HG02870 (cell line): ENCODE data around the gene CDT1.
"Not testable (repeated sequence)": the region's sequence is repeated elsewhere in the genome, so short reads cannot be mapped to it uniquely, and the experiment has no call there.

Source experiments
- ATAC-seq: cut with Tn5 transposase; IDR thresholded peaks from one replicate; pipeline ENCODE4 v1.9.1; 2021; ENCODE audit warnings: mild to moderate bottlenecking, moderate library complexity; ENCODE audit not compliant: unreplicated experiment

The CDT1 gene

DNA sequence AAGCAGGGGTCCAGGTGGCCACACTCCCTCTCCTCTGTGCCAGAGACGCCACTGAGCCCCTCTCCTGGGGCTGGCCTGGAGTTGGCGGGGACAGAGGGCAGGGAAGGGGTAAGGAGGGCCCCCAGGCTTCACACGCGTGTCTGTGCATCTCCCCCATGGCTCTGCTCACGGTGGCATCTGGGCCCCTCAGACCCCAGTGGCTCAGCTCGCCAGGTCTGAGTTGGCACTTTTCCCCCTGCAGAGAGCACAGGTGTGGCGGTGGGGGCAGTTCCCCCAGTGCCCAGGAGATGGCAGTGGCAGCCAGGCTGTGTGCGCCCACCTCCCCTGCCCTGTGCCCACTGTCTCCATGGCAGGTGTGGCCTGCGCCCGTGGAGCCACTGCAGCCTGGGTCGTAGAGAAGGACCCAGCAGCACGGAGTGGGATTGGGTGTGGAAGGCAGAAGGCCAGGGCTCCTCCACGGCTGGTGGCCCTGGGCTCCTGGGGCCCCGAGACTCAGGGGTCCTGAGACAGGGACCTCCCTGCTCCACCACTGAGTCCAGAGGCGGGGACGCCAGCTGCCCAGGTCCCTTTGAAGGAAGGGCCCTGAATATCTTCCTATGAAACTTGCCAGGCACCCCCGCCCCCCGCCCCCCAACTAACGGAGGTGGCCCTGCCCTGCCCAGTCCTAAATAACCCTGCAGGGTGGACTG, 12.5 kb downstream of the CDT1 start:
- ATAC-seq, result no peak

DNA sequence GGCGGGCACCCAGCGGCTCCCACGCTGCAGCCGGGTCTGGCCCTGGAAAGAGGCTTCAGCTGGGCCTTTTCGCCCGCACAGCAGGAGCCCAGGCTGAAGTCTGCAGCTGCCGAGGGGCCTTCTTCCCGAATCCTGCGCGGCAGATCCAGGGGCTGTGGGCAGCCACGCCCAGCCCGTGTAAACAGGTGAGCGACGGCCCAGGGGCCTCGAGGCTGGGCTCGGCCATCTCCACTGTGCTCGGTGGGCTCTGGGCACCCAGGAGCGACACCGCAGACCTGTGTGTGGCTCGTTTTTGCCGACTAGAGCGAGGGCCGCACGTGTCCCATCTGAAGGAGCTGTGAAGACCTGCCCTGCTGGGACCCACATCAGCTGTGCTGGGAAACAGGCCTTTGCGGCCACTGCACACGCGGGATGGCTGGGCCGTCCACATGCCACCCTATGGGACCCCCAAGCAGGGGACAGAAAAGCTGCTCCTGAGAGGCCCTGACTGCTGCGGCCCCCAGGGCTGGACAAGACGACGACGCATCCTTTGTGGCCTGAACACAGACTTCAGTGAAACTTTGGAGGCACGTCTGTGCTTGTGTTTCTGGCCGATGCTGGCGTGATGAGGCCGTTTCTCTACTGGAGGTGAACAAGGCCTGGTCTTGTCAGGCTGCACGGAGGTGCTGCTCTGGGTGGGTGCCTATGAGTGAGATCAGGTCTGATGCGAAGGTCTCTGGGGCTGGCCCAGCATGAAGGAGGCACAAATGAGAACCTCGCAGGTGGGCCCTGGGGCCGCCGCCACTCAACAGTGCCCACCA, 13.3 kb downstream of the CDT1 start:
- no peak for ATAC-seq

DNA sequence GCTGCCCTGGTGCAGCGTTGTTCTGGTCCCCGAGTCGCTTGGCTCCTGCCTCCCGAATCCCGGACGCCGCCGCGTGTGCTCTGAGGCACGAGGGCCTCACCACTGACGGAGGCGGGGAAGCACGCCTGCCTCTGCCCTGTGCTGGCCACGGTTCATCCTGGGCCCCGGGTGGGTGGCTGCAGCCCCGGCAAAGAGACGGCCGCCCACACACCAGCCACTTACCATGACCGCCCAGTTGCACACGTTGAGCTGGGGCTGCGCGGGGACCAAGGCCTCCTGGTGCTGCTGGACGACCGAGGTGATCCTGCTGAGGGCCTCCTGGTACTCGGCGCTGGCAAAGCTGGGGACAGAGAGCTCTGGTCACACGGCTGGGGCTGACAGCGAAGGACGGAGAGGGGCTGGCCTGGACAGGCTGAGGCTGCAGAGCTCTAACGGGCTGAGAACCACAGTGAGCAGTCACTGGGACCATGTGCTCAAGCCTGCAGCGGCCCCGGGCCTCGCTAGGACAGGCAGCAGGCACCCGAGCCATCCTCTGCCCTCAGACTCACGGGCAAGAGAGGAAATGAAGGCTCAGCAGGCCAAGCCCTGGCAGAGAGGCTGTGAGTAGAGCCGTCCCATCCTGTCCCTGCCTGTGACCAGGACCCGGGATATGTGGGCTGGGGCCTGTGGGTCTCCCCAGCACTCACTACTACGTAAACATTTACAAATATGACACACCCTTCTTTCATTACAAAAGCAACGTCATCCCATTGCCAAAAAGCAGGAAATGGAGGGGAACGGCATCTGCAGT, 14.4 kb downstream of the CDT1 start:
- no peak for ATAC-seq

DNA sequence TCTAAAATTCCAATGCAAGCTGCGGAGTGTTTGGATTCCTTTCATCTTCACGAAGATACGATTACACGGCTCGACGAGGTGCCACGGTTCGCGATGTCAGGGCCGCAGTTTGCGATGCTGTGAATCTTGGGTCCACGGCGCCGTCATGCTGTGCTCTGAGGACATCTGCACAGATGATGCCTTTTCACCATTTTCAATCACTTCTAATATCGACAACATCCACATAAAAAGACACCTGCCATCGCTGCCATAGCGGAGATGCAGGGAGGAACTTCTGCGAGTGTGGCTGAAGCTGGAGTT, 14.9 kb downstream of the CDT1 start:
- no peak for ATAC-seq

DNA sequence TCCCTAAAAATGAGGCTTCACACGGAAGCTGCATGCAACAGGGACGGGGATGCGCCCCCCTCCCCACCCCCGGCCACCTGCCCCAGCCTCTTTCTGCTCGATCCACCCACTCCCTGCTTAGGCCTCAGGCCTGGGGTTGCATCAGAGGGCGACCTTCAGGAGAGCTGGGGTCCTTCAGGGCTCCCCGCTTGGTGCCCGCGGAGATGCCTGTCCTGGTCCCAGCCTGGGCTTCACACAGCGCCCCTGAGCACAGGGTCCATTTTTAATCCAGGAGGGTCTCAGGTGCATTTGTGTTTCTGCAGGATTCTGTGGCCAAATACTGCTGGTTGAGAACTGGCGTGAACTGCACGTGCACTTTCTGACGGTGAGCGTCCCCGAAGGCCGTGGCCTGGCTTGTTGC, 15.5 kb downstream of the CDT1 start:
- no peak for ATAC-seq

DNA sequence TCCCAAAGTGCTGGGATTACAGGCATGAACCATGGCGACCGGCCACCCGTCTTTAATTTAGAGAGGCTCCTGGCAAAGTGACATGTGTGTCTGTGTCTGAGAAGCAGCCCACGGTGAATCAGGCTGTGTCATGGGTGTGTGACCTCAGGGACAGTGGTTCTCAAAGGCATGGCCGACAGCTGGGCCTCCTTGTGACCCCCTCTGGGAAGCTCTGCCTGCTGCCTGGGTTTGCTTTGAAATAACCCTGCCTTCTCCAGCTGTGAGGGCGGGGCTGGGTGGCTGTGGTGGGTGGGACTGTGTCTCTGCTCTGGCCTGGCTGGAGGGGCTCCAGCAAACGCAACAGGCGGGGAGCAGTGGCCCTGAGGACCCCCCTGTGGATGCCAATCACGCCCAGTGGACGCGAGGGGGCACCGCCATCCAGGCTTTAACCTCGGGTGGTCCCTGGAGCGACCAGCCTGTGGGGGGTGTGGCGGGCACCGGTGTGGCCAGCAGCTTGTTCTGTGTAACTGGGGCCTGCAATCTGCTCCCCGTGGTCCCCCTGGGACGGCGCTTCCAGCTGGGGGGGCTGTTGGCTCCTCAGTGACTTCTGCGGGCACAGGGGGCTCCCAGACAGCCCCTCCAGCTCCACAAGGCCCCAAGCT, 16.9 kb downstream of the CDT1 start:
- ATAC-seq, result no peak

DNA sequence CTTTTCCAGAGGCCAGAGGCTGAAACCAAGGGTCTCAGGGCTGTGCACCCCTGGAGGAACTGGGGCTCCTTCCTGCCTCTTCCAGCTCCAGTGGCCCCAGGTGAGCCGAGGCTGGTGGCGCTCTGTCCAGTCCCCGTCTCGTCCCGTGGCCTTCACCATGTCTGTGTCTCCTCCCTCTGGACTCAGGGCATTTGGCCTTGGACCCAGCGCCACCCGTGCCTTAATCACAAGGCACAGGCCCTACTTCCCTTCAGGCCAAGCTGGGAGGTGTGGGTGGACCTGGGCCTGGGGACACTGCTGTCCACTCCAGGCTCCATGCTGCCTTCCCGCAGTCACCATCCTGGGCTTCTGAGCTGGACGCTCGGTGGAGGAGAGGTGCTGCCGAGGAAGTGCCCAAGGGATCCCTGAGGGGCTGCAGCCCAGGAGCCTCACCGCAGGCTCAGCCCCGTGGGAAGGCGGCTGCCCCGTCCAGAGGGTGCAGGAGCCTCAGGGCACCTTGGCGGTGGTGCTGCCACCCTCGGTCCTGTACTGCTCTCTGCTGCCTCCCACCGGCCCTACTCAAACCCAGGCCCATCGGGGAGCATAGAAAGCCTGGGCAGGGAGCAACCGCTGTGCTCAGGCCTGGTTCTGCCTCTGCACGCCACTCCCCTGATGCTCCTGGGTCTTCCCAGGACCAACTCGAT, 17.7 kb downstream of the CDT1 start:
- no peak for ATAC-seq

DNA sequence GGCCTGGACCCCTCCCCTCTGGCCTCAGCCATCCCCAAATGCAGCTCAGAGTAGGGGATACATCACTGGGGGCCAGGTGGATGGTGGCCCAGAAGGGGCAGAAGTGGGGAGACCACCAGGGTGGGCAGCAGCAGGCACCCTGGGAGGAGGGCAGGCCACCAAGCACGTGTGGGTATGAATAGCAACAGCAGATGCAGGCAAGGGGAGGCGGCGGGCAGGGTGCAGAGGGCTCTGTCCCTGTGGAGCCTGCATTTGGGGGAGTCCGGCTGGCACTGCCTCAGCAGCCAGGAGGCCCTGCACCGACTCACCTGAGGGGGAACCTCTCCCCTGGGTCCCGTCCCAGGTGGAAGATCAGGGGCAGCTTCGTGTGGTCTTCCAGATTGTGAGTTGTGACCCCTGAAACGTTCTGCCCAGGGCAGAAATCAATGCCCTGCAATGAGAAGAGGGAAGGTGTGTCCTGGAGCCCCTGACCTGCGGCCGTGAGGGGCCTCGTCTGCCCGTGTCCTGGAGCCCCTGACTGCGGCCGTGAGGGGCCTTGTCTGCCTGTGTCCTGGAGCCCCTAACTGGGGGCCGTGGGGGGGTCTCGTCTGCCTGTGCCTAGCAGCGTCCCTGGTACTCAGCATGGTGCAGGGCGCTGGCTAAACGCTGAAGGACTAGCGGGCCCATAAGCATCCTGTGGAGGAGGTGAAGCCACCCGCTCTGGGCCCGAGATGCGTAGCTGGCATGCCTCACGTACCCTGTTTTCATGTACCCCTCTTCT, 18.9 kb downstream of the CDT1 start:
- ATAC-seq, result no peak

DNA sequence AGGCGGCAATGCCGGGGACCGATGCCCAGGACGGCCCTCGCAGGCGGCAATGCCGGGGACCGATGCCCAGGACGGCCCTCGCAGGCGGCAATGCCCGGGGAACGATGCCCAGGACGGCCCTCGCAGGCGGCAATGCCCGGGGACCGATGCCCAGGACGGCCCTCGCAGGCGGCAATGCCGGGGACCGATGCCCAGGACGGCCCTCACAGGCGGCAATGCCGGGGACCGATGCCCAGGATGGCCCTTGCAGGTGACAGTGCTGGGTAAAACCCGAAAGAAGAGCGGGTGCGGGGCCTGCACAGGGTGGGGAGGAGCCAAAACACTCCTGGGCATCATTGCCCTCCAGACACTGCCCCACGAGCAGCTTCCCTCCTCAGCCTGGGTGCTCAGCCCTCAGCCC, 20.1 kb downstream of the CDT1 start:
- not testable (repeated sequence) for ATAC-seq

DNA sequence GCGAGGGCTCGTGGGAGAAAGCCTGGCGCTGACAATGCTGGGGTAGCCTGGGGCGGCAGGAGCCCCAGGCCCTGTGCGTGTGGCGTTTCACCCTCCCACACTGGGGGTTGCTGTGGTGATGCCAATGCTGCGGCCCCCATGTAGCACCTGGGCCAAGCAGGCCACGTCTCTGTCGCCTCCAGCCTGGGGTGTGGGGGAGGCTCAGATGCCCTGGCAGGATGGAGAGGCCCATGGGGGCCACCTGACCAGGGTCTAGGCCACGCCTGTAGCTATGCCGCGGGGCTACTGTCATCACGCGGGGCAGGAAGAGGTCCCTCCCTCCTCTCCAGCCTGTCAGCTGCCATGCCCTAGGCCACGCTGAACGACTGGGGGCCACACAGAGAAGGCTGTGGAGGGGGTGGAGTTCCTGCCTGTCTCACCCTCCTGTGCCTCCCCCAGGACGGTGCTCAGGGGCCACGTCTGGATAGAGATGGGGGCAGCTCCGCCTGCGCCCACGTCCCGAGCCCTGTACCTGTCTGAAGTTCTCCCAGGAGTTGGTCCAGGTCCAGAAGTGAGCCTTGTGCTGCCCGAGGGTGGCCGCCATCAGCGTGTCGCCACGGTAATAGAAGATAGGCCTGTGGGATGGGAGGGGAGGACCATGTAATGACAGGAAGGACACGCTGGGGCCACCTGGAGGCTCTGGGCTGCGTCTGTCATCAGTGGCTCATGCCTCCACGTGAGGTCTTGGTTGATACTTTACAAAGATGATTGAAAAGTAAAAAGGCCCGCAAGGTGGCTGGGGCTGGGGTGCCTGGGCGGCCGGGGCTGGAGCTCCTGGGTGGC, 20.9 kb downstream of the CDT1 start:
- ATAC-seq, result no peak

DNA sequence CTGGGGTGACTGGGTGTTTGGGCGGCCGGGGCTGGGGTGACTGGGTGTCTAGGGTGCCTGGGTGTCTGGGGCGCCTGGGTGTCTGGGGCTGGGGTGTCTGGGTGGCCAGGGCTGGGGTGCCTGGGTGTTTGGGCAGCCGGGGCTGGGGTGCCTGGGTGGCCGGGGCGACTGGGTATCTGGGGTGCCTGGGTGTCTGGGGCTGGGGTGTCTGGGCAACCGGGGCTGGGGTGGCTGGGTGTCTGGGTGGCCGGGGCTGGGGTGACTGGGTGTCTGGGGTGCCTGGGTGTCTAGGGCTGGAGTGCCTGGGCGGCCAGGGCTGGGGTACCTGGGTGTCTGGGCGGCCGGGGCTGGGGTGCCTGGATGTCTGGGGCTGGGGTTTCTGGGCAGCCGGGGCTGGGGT, 21.6 kb downstream of the CDT1 start:
- ATAC-seq, result no peak

DNA sequence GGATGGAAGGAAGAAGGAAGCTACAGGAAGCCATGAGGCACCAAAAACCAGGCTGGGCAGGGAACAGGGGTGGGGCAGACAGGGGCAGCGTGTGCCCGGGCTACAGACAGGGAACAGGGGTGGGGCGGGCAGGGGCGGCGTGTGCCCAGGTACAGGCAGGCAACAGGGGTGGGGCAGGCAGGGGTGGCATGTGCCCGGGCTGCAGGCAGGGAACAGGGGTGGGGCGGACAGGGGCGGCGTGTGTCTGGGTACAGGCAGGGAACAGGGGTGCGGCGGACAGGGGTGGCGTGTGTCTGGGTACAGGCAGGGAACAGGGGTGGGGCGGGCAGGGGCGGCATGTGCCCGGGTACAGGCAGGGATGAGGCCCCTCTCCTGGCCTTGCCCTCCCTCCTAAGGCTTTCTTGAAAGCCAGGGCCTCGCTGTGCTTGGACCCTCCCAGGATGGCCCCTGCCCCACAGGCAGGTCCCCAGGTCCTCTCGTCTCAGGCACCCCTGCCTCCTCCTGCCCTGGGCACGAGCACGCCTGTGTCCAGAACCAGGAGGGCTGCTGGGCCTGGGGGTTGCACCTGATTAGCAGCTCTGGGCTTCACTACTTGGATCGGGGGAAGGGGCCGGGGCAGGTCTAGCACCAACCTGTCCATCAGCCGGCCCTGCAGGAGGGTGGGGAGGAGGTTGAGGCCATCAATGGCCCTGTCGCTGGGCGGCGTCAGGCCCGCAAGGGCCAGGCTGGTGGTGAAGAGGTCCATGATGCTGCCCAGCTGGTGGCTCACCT, 22.7 kb downstream of the CDT1 start:
- no peak for ATAC-seq

DNA sequence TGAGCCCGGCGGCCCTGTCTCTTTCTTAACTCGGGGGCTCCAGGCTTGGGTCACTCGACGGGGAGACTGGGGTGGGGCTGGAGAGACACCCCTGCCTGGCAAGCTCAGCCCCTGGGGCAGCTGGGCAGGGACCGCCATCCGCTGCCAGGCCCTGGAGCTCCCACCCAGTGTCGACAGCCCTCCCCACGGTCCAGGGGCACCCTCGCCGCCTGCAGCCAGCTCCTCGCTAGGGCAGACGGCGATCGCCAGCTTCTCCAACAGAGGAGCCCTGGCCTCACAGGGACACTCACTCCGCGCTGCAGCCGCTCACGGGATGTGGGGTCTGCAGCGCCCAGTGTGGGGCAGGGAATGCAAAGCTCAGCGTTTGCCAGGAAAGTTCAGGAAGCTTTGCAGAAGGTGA, 24.1 kb downstream of the CDT1 start:
- no peak for ATAC-seq

DNA sequence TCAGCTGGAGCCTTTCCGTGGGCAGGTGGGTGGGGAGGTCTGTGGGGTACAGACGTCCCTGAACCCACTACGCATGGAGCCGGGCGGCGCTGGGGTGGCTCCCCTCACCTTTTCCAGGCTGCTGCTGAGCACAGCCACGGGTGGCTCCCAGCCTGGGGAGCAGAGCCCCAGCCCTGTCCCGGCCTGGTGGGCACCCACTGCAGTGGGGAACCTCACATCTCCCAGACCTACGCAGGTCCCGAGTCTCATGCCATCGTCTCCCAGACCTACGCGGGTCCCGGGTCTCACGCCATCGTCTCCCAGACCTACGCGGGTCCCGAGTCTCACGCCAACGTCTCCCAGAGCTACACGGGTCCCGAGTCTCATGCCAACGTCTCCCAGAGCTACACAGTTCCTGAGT, 25.1 kb downstream of the CDT1 start:
- no peak for ATAC-seq

DNA sequence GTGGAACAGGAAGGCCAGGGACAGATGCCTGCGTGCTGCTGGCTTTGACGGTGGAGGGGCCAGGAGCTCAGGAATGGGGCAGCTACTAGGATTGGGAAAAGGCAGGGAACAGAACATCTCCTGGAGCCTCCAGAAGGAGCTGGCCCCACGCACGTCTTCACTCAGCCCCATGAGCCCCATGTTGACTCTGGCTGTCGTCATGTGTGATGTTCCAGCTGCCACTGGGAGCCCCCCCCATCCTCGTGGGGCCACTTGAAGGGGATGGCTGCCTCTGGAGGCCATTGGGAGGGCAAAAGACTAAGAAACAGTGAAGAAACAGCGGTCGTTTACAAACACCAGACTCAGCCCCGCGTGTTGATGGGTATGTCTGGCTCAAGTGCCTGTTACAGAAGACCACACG, 26.7 kb downstream of the CDT1 start:
- no peak for ATAC-seq

DNA sequence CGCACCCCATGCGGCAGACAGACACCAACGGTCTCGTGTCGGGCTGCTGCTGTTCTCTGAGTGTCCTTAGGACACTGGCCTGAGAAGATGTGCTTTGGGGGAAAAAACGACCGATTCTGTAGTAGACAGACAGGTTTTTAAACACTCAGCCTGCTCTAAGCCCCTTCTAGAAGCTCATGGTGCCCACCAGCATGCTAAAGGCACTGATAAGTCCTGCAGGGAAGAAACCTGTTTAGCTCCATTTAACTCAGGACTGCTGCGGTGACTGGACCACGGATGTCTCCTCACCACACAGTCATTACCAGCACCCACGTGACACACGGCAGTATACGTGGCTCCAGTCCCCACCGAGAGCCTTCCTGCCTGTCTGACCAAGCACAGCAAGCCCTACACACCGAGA, 27.2 kb downstream of the CDT1 start:
- no peak for ATAC-seq

DNA sequence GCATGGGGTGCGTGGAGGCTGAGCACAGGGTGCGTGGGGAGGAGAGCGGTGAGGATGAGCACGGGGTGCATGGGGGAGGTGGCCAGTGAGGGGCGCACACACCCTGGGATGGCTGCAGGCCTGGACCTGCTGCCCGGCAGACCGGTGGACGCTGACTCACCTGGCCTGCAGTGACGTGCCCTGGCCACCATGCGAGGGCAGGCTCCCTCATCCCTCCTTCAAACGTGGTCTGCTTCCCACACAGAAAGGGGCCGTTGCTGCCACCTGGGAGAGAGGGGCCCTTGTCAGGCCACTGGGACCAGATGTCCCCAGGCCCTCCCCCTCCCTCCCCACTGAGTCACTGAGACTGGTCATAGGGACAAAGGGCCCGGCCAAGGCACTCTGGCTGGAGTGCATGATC, 28.2 kb downstream of the CDT1 start:
- ATAC-seq, result no peak

DNA sequence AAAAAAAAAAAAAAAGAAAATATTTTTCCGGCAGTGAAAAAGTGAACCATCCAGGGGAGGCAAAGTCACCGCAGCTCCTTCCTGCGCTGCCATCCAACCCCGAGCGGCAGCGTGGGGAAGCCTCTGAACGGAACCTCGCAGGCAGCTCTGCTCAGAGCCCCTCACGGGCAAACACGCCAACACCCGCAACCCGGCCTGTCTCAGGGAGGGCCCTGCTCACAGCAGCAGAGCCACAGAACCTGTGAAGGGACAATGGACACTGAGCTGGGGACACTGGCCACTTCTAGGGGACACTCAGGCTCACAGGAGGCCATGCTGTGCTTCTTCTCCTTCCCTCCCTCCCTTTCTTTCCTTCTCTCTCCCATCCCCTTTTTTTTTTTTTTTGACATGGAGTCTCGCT, 29.5 kb downstream of the CDT1 start:
- ATAC-seq, result no peak

DNA sequence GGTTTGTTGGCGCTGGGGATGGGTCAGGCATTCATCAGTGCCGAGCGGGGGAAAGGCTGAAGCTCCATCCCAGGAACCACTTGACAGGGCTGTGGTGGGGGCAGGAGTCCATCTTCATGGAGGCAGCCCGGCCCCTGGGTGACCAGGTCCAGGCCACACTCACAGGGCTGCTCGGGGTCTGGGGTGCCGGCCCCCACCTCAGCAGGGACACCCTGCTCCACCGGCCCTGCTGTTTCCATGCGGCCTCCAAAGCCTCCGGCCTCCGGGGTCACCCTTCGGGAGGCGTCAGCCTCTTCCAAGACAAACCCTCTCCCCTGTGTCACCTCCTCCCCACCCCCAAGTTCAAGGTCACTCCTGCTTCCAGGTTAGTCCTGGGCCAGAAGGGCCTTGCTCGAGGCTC, 31.1 kb downstream of the CDT1 start:
- ATAC-seq, result no peak
